Neutrophil (primary cell): ENCODE data around the gene TAOK3.
A peak's percentile ranks its signal among the peaks of the same experiment; 100 is the strongest.
"Not testable (repeated sequence)": the region's sequence is repeated elsewhere in the genome, so short reads cannot be mapped to it uniquely, and the experiment has no call there.

ENCODE experiments used
- H3K27ac ChIP-seq: fragments of 200-600 bp; sonication (generic); 2 replicates; pipeline ENCODE4 v1.5.1; 2016; ENCODE audit warnings: mild to moderate bottlenecking, moderate library complexity
- H3K27me3 ChIP-seq: fragments of 200-600 bp; sonication (generic); 2 replicates; pipeline ENCODE4 v1.6.0; 2016; ENCODE audit warnings: mild to moderate bottlenecking
- H3K36me3 ChIP-seq: fragments of 200-600 bp; sonication (generic); 2 replicates; pipeline ENCODE4 v1.5.1; 2017
- H3K4me1 ChIP-seq, 2 experiments: fragments of 200-600 bp in 1 of 2; sonication (generic) in 1 of 2; 1 replicate in 1 of 2; 2 replicates in 1 of 2; pipeline versions ENCODE4 v1.5.1 to v1.6.1; 2013 to 2016; ENCODE audit warnings: low read depth in 1 of 2, low read length in 1 of 2, mild to moderate bottlenecking in 1 of 2, moderate library complexity in 1 of 2; ENCODE audit not compliant: control insufficient read depth in 1 of 2, insufficient read depth in 1 of 2
- H3K4me3 ChIP-seq, 2 experiments: fragments of 200-600 bp in 1 of 2; sonication (generic) in 1 of 2; 1 replicate in 1 of 2; 2 replicates in 1 of 2; pipeline ENCODE4 v1.5.1; 2013 to 2016; ENCODE audit warnings: low read depth in 1 of 2, low read length in 1 of 2, mild to moderate bottlenecking in 1 of 2, moderate library complexity in 1 of 2
- H3K9me3 ChIP-seq: fragments of 200-600 bp; sonication (generic); 2 replicates; pipeline ENCODE4 v1.5.1; 2016
- CTCF ChIP-seq: fragments of 200-600 bp; sonication (generic); IDR thresholded peaks from 2 replicates; pipeline ENCODE4 v1.5.1; 2016; ENCODE audit warnings: antibody characterized with exemption

TAOK3 gene

GRCh38 chr12:118249547-118249946, 123.2 kb downstream of the TAOK3 start:
- Histone ChIP-seq H3K4me3 (no peak overlapping the region), H3K4me1 (no peaks in the 10 kb centered on the region), H3K27ac (no peak overlapping the region), H3K9me3 (no peaks in the 10 kb centered on the region), H3K36me3 (peaks cover 26% of the 10 kb centered on the region), H3K27me3 (no peaks in the 10 kb centered on the region)
- no peak for TF ChIP-seq CTCF

- H3K4me1 ChIP-seq, H3K27me3 ChIP-seq, H3K27ac ChIP-seq, H3K9me3 ChIP-seq, H3K4me3 ChIP-seq: not testable (repeated sequence)
- H3K36me3 ChIP-seq: peaks cover 33% of the 10 kb centered on the region
These were observed 126.8 kb downstream of the TAOK3 start for GRCh38 chr12:118245886-118246285.

GRCh38 chr12:118238888-118239287, 133.8 kb downstream of the TAOK3 start:
- Histone ChIP-seq H3K4me3 (no peak overlapping the region), H3K9me3 (no peaks in the 10 kb centered on the region), H3K27me3 (no peaks in the 10 kb centered on the region), H3K4me1 (peaks cover 11 to 15% of the 10 kb centered on the region in 2 experiments), H3K27ac (peak overlapping the region; percentile 87), H3K36me3 (peaks cover 48% of the 10 kb centered on the region)
- TF ChIP-seq CTCF: no peak

DNA sequence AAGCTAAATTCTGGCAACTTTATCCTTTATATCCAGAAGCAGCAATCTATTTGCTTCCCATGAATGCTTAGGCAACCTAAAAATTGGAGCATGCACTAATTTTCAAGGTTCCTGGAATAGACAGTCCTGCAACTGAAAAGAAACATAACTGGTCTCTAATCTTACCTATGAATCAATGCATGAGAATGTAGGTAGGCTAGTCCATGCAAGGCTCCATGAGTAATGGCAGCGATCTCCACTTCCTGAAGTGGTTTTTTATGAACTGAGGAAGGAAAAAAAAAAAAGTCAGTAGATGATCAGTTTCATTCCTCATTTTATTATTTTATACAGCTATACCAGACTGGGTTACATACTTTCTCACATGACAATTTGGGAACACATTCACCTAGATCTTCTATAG, 134.8 kb downstream of the TAOK3 start:
- H3K9me3 ChIP-seq: no peaks in the 10 kb centered on the region
- H3K27ac ChIP-seq: peak overlapping the region; percentile 87
- no peak overlapping the region for H3K4me3 ChIP-seq
- no peaks in the 10 kb centered on the region for H3K27me3 ChIP-seq
- peaks cover 11 to 15% of the 10 kb centered on the region in 2 experiments for H3K4me1 ChIP-seq
- no peak for TF ChIP-seq CTCF
- peaks cover 46% of the 10 kb centered on the region for H3K36me3 ChIP-seq

DNA sequence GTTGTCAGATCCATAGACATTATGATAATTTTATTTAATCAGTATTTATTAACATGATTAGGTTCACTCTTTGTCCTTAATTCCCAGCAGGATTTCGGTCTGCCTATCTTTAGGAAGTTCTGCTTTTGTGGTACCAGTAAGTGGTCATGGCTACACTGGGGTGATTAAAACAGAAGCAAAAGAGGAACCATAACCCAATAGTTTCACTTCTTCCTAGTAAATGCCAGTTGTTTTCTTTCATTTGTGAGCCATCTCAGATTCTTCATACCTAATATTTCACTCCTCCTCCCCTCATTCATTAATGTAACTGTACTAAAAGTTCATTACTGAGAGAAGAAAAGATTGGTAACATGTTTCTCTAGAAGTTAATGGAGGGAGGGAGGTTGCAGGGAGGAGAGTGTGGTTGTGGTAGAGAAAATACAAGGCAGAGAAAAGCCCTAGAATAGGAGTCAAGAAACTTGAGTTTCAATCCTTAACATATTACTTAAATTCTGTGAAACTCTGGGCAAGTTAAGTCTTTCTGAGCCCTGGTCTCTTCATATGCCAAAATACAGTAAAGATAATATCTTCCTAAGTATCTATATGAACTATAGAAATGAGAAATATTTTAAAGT, 135.5 kb downstream of the TAOK3 start:
- no peak for TF ChIP-seq CTCF
- peak overlapping the region; percentile 87 for H3K27ac ChIP-seq
- peaks cover 46% of the 10 kb centered on the region for H3K36me3 ChIP-seq
- H3K4me1 ChIP-seq: peaks cover 11 to 15% of the 10 kb centered on the region in 2 experiments
- H3K9me3 ChIP-seq: no peaks in the 10 kb centered on the region
- H3K27me3 ChIP-seq: no peaks in the 10 kb centered on the region
- peak overlapping the region in 1 of 2 experiments; percentile 25 for H3K4me3 ChIP-seq

DNA sequence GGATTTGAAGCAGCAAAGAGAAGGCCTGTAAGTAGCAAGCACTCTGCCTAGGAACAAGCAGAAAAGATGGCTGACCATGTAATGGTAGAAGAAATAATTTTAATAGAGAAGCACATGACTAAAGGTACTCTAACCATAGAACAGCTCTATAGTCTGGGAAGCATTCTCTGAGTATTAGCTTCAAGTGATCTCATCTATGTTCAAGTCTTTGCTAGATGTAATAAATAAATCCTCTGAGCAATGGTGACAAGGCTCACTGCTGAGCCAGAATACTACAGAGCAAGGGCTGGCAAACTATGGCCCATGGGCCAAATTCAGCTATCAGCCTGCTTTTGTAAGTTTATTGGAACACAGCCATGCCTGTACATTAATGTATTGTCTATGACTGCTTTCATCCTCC, 152.0 kb downstream of the TAOK3 start:
- no peak for TF ChIP-seq CTCF
- peaks cover 33% of the 10 kb centered on the region for H3K36me3 ChIP-seq
- no peak overlapping the region for H3K27ac ChIP-seq

More for the DNA sequence above, 152.0 kb downstream of the TAOK3 start:
- no peaks in the 10 kb centered on the region for H3K27me3 ChIP-seq
- H3K4me3 ChIP-seq: no peak overlapping the region
- H3K4me1 ChIP-seq: no peaks in the 10 kb centered on the region
- no peaks in the 10 kb centered on the region for H3K9me3 ChIP-seq
